KG1 (cell line): ENCODE data around the gene MMP3.

Experiments
- DNase-seq: peaks from one replicate; lab custom pipeline; 2025; lab: John Stamatoyannopoulos, UW

MMP3 gene

GRCh38 chr11:102791271-102792036, 52.0 kb downstream of the MMP3 start:
- DNase-seq, result no peak

- DNase-seq, result no peak
Observed at GRCh38 chr11:102788334-102788995, 54.9 kb downstream of the MMP3 start.
